H1 (cell line): Measurements from ENCODE around the gene RIN2. TPM values are rescaled to one million over a fixed set of nuclear protein-coding genes. Genes with fewer than 3 reads are reported as not detected.

Source experiments
- CTCF ChIA-PET: fragments of 300-600 bp; sonication (Branson Sonifier 250); formaldehyde crosslinking; loops from one replicate; lab custom pipeline; 2021; ENCODE audit not compliant: partially characterized antibody; lab: Charles Lee
- POLR2A ChIA-PET: fragments of 300-600 bp; sonication (Branson Sonifier 250); formaldehyde crosslinking; loops from one replicate; lab custom pipeline; 2021; ENCODE audit warnings: inconsistent platforms; ENCODE audit not compliant: partially characterized antibody; lab: Charles Lee
- DNase-seq, 2 experiments: peaks; one replicate each; pipeline versions ENCODE4 v3.0.0 to v3.0.0-alpha.2; 2010 to 2022; ENCODE audit warnings: low spot score in 2 of 2, low read depth in 1 of 2, mixed read lengths in 1 of 2
- FAIRE-seq: peaks from 2 replicates; lab custom pipeline; 2011; peaks lifted over from hg19 to GRCh38; lab: Jason Lieb, UNC
- H2AFZ ChIP-seq: 2 replicates; pipeline ENCODE4 v1.8.1; 2012; ENCODE audit warnings: low read length, inconsistent platforms
- H2AK5ac ChIP-seq: 2 replicates; pipeline ENCODE4 v1.6.1; 2013; ENCODE audit warnings: low read depth, low read length
- H2BK120ac ChIP-seq: replicated peaks from 2 replicates; pipeline ENCODE3; 2013; ENCODE audit warnings: low read depth, low read length, inconsistent platforms
- H2BK12ac ChIP-seq: 2 replicates; pipeline ENCODE4 v1.6.1; 2013; ENCODE audit warnings: low read depth, low read length
- H2BK15ac ChIP-seq: 2 replicates; pipeline ENCODE4 v1.6.1; 2013; ENCODE audit warnings: low read length
- H2BK20ac ChIP-seq: 2 replicates; pipeline ENCODE4 v1.6.1; 2013; ENCODE audit warnings: low read length
- H2BK5ac ChIP-seq: 2 replicates; pipeline ENCODE4 v1.6.1; 2013; ENCODE audit warnings: low read depth, low read length
- H3K14ac ChIP-seq: 2 replicates; pipeline ENCODE4 v1.6.1; 2013; ENCODE audit warnings: inconsistent platforms; ENCODE audit not compliant: insufficient read length
- H3K18ac ChIP-seq: 2 replicates; pipeline ENCODE4 v1.6.1; 2013; ENCODE audit warnings: low read length; ENCODE audit errors: extremely low read depth
- H3K23ac ChIP-seq: 2 replicates; pipeline ENCODE4 v1.6.1; 2013; ENCODE audit warnings: inconsistent platforms; ENCODE audit not compliant: insufficient read length
- H3K23me2 ChIP-seq: 2 replicates; pipeline ENCODE4 v1.6.1; 2013; ENCODE audit warnings: low read depth, low read length
- H3K27ac ChIP-seq: 2 replicates; pipeline ENCODE4 v1.6.1; 2011; ENCODE audit warnings: low read depth, low read length, inconsistent platforms
- H3K27me3 ChIP-seq, 4 experiments: replicated peaks in 1 of 4; 1 replicate in 1 of 4; 2 replicates in 3 of 4; pipeline versions ENCODE4 v1.6.1 to v1.8.1; 2011 to 2013; ENCODE audit warnings: low read length in 3 of 4, mild to moderate bottlenecking in 3 of 4, inconsistent platforms in 2 of 4, mixed read lengths in 2 of 4, moderate library complexity in 1 of 4; ENCODE audit not compliant: control insufficient read depth in 3 of 4, insufficient read depth in 3 of 4; ENCODE audit errors: extremely low read depth in 1 of 4
- H3K36me3 ChIP-seq, 4 experiments: 2 replicates each; pipeline versions ENCODE4 v1.6.1 to v1.8.1; 2011 to 2013; ENCODE audit warnings: mild to moderate bottlenecking in 4 of 4, low read length in 3 of 4, moderate library complexity in 2 of 4, control low read depth in 1 of 4, inconsistent platforms in 1 of 4; ENCODE audit not compliant: insufficient read depth in 4 of 4, control insufficient read depth in 2 of 4
- H3K4ac ChIP-seq: replicated peaks from 2 replicates; pipeline ENCODE3; 2013; ENCODE audit warnings: low read length, low read depth, mixed read lengths, inconsistent platforms; ENCODE audit not compliant: insufficient read length
- H3K4me1 ChIP-seq, 4 experiments: replicated peaks in 1 of 4; 1 replicate in 1 of 4; 2 replicates in 3 of 4; pipeline versions ENCODE4 v1.6.1 to v1.8.1; 2011 to 2013; ENCODE audit warnings: low read length in 3 of 4, inconsistent platforms in 2 of 4, mixed read lengths in 1 of 4; ENCODE audit not compliant: insufficient read depth in 4 of 4, control insufficient read depth in 3 of 4
- H3K4me2 ChIP-seq, 2 experiments: 2 replicates each; pipeline versions ENCODE4 v1.6.1 to v1.8.1; 2011 to 2013; ENCODE audit warnings: low read depth in 2 of 2, low read length in 2 of 2, control low read depth in 1 of 2, inconsistent platforms in 1 of 2, mild to moderate bottlenecking in 1 of 2; ENCODE audit not compliant: insufficient read depth in 1 of 2
- H3K4me3 ChIP-seq, 4 experiments: fragments of 200-600, 300-600 bp in 1 of 4; sonication (generic), shearing (Covaris generic), sonication (Bioruptor Twin) in 1 of 4; 2 replicates each; pipeline versions ENCODE4 v1.5.1 to v1.8.1; 2011 to 2016; ENCODE audit warnings: low read length in 4 of 4, low read depth in 3 of 4, control low read depth in 2 of 4, inconsistent platforms in 2 of 4, mild to moderate bottlenecking in 2 of 4, mixed read lengths in 1 of 4, moderate library complexity in 1 of 4; ENCODE audit not compliant: insufficient read depth in 2 of 4; ENCODE audit errors: extremely low read depth in 1 of 4
- H3K56ac ChIP-seq: replicated peaks from 2 replicates; pipeline ENCODE3; 2013; ENCODE audit warnings: low read depth, mild to moderate bottlenecking, mixed read lengths, low read length, inconsistent platforms; ENCODE audit not compliant: insufficient read length
- H3K79me1 ChIP-seq: 2 replicates; pipeline ENCODE4 v1.6.1; 2013; ENCODE audit warnings: low read depth, low read length, control low read depth
- H3K79me2 ChIP-seq, 2 experiments: 2 replicates each; pipeline versions ENCODE4 v1.6.1 to v1.8.1; 2012 to 2013; ENCODE audit warnings: low read length in 2 of 2, mild to moderate bottlenecking in 2 of 2, inconsistent platforms in 1 of 2; ENCODE audit not compliant: insufficient read depth in 2 of 2, control insufficient read depth in 1 of 2
- H3K9ac ChIP-seq, 4 experiments: replicated peaks in 1 of 4; 1 replicate in 1 of 4; 2 replicates in 3 of 4; pipeline versions ENCODE4 v1.6.1 to v1.8.1; 2011 to 2013; ENCODE audit warnings: low read depth in 3 of 4, low read length in 3 of 4, control low read depth in 2 of 4, mild to moderate bottlenecking in 2 of 4, moderate library complexity in 2 of 4, inconsistent platforms in 1 of 4; ENCODE audit errors: extremely low read depth in 1 of 4
- H3K9me3 ChIP-seq, 2 experiments: 2 replicates each; pipeline versions ENCODE4 v1.6.1 to v1.8.1; 2012 to 2013; ENCODE audit warnings: mild to moderate bottlenecking in 2 of 2, moderate library complexity in 2 of 2, control low read depth in 1 of 2, inconsistent platforms in 1 of 2, low read depth in 1 of 2, low read length in 1 of 2, mixed read lengths in 1 of 2; ENCODE audit not compliant: insufficient read depth in 2 of 2
- H4K20me1 ChIP-seq, 2 experiments: replicated peaks in 1 of 2; 2 replicates each; pipeline versions ENCODE3 to v1.8.1; 2011 to 2013; ENCODE audit warnings: inconsistent platforms in 2 of 2, low read length in 2 of 2, mild to moderate bottlenecking in 1 of 2; ENCODE audit not compliant: insufficient read depth in 2 of 2, control insufficient read depth in 1 of 2
- H4K5ac ChIP-seq: 2 replicates; pipeline ENCODE4 v1.6.1; 2013; ENCODE audit warnings: low read length, low read depth, mixed read lengths, inconsistent platforms; ENCODE audit not compliant: insufficient read length
- H4K8ac ChIP-seq: 2 replicates; pipeline ENCODE4 v1.8.0; 2013; ENCODE audit warnings: mild to moderate bottlenecking, moderate library complexity, low read length, inconsistent platforms; ENCODE audit not compliant: insufficient read depth; ENCODE audit errors: extremely low read depth
- H4K91ac ChIP-seq: replicated peaks from 2 replicates; pipeline ENCODE3; 2013; ENCODE audit warnings: low read length, mixed read lengths, inconsistent platforms; ENCODE audit not compliant: insufficient read length
- ASH2L ChIP-seq: fragments of 200-600, 300-600 bp; sonication (generic); IDR thresholded peaks from one replicate; pipeline ENCODE4 v1.7.1; 2017; ENCODE audit warnings: low read length
- GABPA ChIP-seq: IDR thresholded peaks from 2 replicates; pipeline ENCODE4 v1.6.1; 2011; ENCODE audit warnings: mild to moderate bottlenecking, low read length, moderate library complexity, borderline replicate concordance; ENCODE audit not compliant: insufficient read depth
- HDAC6 ChIP-seq: IDR thresholded peaks from one replicate; pipeline ENCODE4 v1.7.1; 2012; ENCODE audit warnings: low read depth, mild to moderate bottlenecking, inconsistent platforms, low read length, moderate library complexity
- MAFK ChIP-seq: IDR thresholded peaks from 2 replicates; pipeline ENCODE4 v1.6.1; 2012; ENCODE audit warnings: low read depth, mild to moderate bottlenecking, improper control_type of control experiment, low read length
- NANOG ChIP-seq: IDR thresholded peaks from 2 replicates; pipeline ENCODE4 v1.6.1; 2011; ENCODE audit warnings: low read length, low read depth, mild to moderate bottlenecking, inconsistent platforms; ENCODE audit not compliant: insufficient read depth, poor library complexity, severe bottlenecking
- RXRA ChIP-seq: IDR thresholded peaks from 2 replicates; pipeline ENCODE4 v1.6.1; 2011; ENCODE audit warnings: low read depth, mild to moderate bottlenecking, low read length, moderate library complexity; ENCODE audit not compliant: insufficient read depth
- SAP30 ChIP-seq: fragments of 300-600 bp; sonication (generic); IDR thresholded peaks from 2 replicates; pipeline ENCODE4 v1.7.1; 2012; ENCODE audit warnings: low read length, moderate library complexity, mild to moderate bottlenecking, inconsistent platforms; ENCODE audit not compliant: insufficient read depth, insufficient replicate concordance
- SIX5 ChIP-seq: IDR thresholded peaks from 2 replicates; pipeline ENCODE4 v1.6.1; 2011; ENCODE audit warnings: mild to moderate bottlenecking, low read depth, low read length
- SP1 ChIP-seq: IDR thresholded peaks from 2 replicates; pipeline ENCODE4 v1.6.1; 2011; ENCODE audit warnings: low read depth, low read length
- SRF ChIP-seq: IDR thresholded peaks from 2 replicates; pipeline ENCODE4 v1.6.1; 2011; ENCODE audit warnings: mild to moderate bottlenecking, low read depth, low read length, moderate library complexity
- TAF1 ChIP-seq: IDR thresholded peaks from 2 replicates; pipeline ENCODE4 v1.6.1; 2011; ENCODE audit warnings: mild to moderate bottlenecking, low read depth, low read length
- WGBS, 2 experiments: shearing (Covaris generic) in 1 of 2; methylation state at CpG; one replicate each; pipeline versions ENCODE4 v1.1.6 to v1.1.7; 2013 to 2015; ENCODE audit warnings: low lambda C conversion rate in 2 of 2, mixed read lengths in 2 of 2, inconsistent platforms in 1 of 2, low coverage in 1 of 2, missing lambda C conversion rate in 1 of 2; ENCODE audit not compliant: insufficient replicate concordance in 2 of 2, insufficient coverage in 1 of 2, insufficient read length in 1 of 2; ENCODE audit errors: extremely low coverage in 1 of 2, missing lambda C conversion rate in 1 of 2; 5-methylcytosine and 5-hydroxymethylcytosine counted together
- polyA plus RNA-seq, 7 experiments: library from polyadenylated mRNA; depleted of rRNA in 3 of 7; stranded (reverse) in 5 of 7; unstranded in 2 of 7; fragments of >200 nt in 5 of 7; fragments of 200-250 nt in 2 of 7; gene quantifications; 1 replicate in 5 of 7; 2 replicates in 1 of 7; 4 replicates in 1 of 7; pipeline versions ENCODE4 v1.2.1 to v1.2.3, GENCODE V29; 2011 to 2013; ENCODE audit warnings: missing spikeins in 2 of 7, mixed read lengths in 2 of 7
- total RNA-seq: library from RNA; stranded (reverse); fragmentation: NEBNext Ultra II Directional; extraction: Animal tissue kit (Norgen Biotek cat#: 25700); gene quantifications from 2 replicates; pipeline ENCODE4 v1.2.1, GENCODE V29; 2021

RIN2 gene
- total and polyA plus RNA-seq, 2 of the 8 experiments (the other 6 are each of a cell fraction or from before 2014, with no cell fraction given) = 0.20 to 1.3 TPM

- CTCF ChIA-PET = interaction anchor here (0.5 to 1.7 kb wide), 4 partner anchors 10 to 67 kb away, joined by 3 to 4 read pairs (median 4); no protein-coding TSS in a partner anchor
- TF ChIP-seq SAP30 (peak; percentile 49), SIX5 (no peak), HDAC6 (no peak), MAFK (no peak), SRF (no peak), NANOG (no peak), RXRA (no peak), ASH2L (peak; percentile 53), TAF1 (no peak), GABPA (no peak), SP1 (no peak)
These were observed 658 bp downstream of the RIN2 start for GRCh38 chr20:19758501-19759331.

More at GRCh38 chr20:19758501-19759331, 658 bp downstream of the RIN2 start:
- Histone ChIP-seq H3K4ac (no peak overlapping the region), H4K5ac (no peak overlapping the region), H3K9ac (no peak overlapping the region; a peak in 1 of 7 replicates), H3K4me2 (peak overlapping the region; percentile 81 to 99), H4K8ac (peak overlapping the region; percentile 87; the same call in 1 of the 2 replicates), H4K20me1 (peaks cover 0 to 2% of the 10 kb centered on the region in 2 experiments), H3K56ac (peak overlapping the region; percentile 25), H3K9me3 (no peaks in the 10 kb centered on the region), H3K79me2 (no peaks in the 10 kb centered on the region), H3K36me3 (no peaks in the 10 kb centered on the region), H2BK15ac (peak overlapping the region; percentile 29; the same call in 1 of the 2 replicates), H3K23me2 (peaks cover 13% of the 10 kb centered on the region), H2AK5ac (no peak overlapping the region), H4K91ac (no peak overlapping the region), H3K18ac (peak overlapping the region; percentile 48), H3K27me3 (peaks cover 0 to 16% (median 10%) of the 10 kb centered on the region in 4 experiments; a peak in 4 of 7 replicates), H3K23ac (no peak overlapping the region), H2BK120ac (no peak overlapping the region), H2BK5ac (peak overlapping the region; percentile 56; the same call in 1 of the 2 replicates), H2BK12ac (0 out of 2 replicates have a peak overlapping the region, but pooled peaks have one; percentile 43), H3K79me1 (no peaks in the 10 kb centered on the region), H3K4me1 (peaks cover 0 to 4% (median 0%) of the 10 kb centered on the region in 4 experiments; a peak in 2 of 7 replicates), H2AFZ (peak overlapping the region; percentile 67; the same call in 1 of the 2 replicates), H2BK20ac (no peak overlapping the region), H3K4me3 (peak overlapping the region; percentile 78 to 89 (median 82)), H3K14ac (no peak overlapping the region), H3K27ac (no peak overlapping the region)
- POLR2A ChIA-PET = interaction anchor here (0.9 to 3.5 kb wide), 3 partner anchors 11 to 17 kb away, joined by 3 to 8 read pairs (median 6); no protein-coding TSS in a partner anchor
- 2% methylated on average over 46 of the region's 54 CpGs; no CpG with 5 or more reads in 1 of the 2 experiments for WGBS, 2 experiments
- no peak for FAIRE-seq
- peak in 1 of 2 experiments; percentile 86 for DNase-seq
